ENCODE measurements around the gene TBC1D19.
"Not testable (repeated sequence)": the region's sequence is repeated elsewhere in the genome, so short reads cannot be mapped to it uniquely, and the experiment has no call there.

- TF ChIP-seq CTCF (IDR thresholded peaks at IDR 0.05; ENCODE audit: low read length); EZH2 (IDR thresholded peaks at IDR 0.05; ENCODE audit: borderline replicate concordance, low read length): not testable (repeated sequence)
Measured at GRCh38 chr4:26548379-26548778, 35.5 kb upstream of the TBC1D19 start.
